ENCODE data around the gene TULP4.

Gene TULP4

GRCh38 chr6:158376631-158377081 is 64.4 kb downstream of the TULP4 start:
- TF ChIP-seq, protein P1, sequence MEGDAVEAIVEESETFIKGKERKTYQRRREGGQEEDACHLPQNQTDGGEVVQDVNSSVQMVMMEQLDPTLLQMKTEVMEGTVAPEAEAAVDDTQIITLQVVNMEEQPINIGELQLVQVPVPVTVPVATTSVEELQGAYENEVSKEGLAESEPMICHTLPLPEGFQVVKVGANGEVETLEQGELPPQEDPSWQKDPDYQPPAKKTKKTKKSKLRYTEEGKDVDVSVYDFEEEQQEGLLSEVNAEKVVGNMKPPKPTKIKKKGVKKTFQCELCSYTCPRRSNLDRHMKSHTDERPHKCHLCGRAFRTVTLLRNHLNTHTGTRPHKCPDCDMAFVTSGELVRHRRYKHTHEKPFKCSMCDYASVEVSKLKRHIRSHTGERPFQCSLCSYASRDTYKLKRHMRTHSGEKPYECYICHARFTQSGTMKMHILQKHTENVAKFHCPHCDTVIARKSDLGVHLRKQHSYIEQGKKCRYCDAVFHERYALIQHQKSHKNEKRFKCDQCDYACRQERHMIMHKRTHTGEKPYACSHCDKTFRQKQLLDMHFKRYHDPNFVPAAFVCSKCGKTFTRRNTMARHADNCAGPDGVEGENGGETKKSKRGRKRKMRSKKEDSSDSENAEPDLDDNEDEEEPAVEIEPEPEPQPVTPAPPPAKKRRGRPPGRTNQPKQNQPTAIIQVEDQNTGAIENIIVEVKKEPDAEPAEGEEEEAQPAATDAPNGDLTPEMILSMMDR (IDR thresholded peaks at IDR 0.05; ENCODE audit: control insufficient read depth, extremely low read depth, insufficient read depth): no peak
- H3K4me3 ChIP-seq (ENCODE audit: low read depth, low read length): no peak overlapping the region
- DNase-seq (ENCODE audit: low read depth): no peak

DNA sequence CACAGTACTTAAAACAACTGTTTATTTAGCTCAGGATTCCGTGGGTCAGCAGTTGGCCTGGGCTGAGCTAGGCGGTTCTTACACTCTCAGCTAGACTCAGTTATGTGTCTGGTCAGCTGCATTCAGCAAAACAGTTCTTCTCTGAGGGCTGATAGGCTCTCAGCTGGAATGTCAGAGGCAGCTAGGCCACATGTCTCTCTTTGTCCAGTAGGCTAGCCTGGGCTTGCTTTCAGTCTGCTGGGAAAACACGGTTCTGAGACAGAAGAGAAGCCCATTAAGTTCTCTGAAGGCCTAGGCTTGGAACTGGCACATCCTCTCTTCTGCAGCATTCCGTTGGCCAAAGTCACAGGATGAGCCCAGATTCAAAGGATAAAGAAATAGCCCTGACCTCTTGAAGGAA is 65.6 kb downstream of the TULP4 start:
- no peak for DNase-seq (ENCODE audit: low read depth)
- TF ChIP-seq, protein P1 (IDR thresholded peaks at IDR 0.05; ENCODE audit: control insufficient read depth, extremely low read depth, insufficient read depth): no peak
- no peak overlapping the region for H3K4me3 ChIP-seq (ENCODE audit: low read depth, low read length)

- no peak for DNase-seq (ENCODE audit: low read depth)
- TF ChIP-seq, protein P1 (IDR thresholded peaks at IDR 0.05; ENCODE audit: control insufficient read depth, extremely low read depth, insufficient read depth): no peak
- H3K4me3 ChIP-seq (ENCODE audit: low read depth, low read length): no peak overlapping the region
These were observed 67.1 kb downstream of the TULP4 start for GRCh38 chr6:158379336-158379735.

- DNase-seq (ENCODE audit: low read depth): no peak
- no peak overlapping the region for H3K4me3 ChIP-seq (ENCODE audit: low read depth, low read length)
- TF ChIP-seq, protein P1 (IDR thresholded peaks at IDR 0.05; ENCODE audit: control insufficient read depth, extremely low read depth, insufficient read depth): no peak
These were observed 68.9 kb downstream of the TULP4 start for GRCh38 chr6:158381214-158381613.

GRCh38 chr6:158382491-158382890 is 70.2 kb downstream of the TULP4 start:
- DNase-seq (ENCODE audit: low read depth): no peak
- TF ChIP-seq, protein P1 (IDR thresholded peaks at IDR 0.05; ENCODE audit: control insufficient read depth, extremely low read depth, insufficient read depth): no peak
- no peak overlapping the region for H3K4me3 ChIP-seq (ENCODE audit: low read depth, low read length)

DNA sequence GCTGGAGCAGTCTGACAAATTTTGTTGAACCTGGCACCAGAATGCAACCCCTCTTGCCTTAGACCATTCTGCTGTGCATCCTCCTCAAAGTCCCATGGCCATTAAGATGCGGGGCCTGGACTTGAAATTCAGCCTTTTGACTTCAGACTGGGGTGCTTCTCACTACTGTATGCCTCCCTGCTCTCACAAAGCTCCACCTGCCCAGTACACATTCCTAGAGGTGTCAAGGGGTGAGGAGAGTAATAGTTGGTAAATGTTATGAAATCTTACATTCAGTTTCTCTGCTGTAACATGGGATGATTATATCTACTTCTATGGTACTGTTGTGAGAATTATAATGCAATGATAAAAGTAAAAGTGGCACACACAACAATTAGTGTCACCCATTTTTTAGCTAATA is 70.8 kb downstream of the TULP4 start:
- TF ChIP-seq, protein P1 (IDR thresholded peaks at IDR 0.05; ENCODE audit: control insufficient read depth, extremely low read depth, insufficient read depth): no peak
- H3K4me3 ChIP-seq (ENCODE audit: low read depth, low read length): no peak overlapping the region
- no peak for DNase-seq (ENCODE audit: low read depth)

- H3K4me3 ChIP-seq (ENCODE audit: low read depth, low read length): no peak overlapping the region
- no peak for DNase-seq (ENCODE audit: low read depth)
- TF ChIP-seq, protein P1 (IDR thresholded peaks at IDR 0.05; ENCODE audit: control insufficient read depth, extremely low read depth, insufficient read depth): no peak
These were observed 71.3 kb downstream of the TULP4 start for GRCh38 chr6:158383542-158383941.
